ENCODE results near the gene MC1R.
"Not testable (repeated sequence)": the region's sequence is repeated elsewhere in the genome, so short reads cannot be mapped to it uniquely, and the experiment has no call there.

The MC1R gene

GRCh38 chr16:89964201-89964600 is 45.5 kb downstream of the MC1R start:
- no peak for DNase-seq

DNA sequence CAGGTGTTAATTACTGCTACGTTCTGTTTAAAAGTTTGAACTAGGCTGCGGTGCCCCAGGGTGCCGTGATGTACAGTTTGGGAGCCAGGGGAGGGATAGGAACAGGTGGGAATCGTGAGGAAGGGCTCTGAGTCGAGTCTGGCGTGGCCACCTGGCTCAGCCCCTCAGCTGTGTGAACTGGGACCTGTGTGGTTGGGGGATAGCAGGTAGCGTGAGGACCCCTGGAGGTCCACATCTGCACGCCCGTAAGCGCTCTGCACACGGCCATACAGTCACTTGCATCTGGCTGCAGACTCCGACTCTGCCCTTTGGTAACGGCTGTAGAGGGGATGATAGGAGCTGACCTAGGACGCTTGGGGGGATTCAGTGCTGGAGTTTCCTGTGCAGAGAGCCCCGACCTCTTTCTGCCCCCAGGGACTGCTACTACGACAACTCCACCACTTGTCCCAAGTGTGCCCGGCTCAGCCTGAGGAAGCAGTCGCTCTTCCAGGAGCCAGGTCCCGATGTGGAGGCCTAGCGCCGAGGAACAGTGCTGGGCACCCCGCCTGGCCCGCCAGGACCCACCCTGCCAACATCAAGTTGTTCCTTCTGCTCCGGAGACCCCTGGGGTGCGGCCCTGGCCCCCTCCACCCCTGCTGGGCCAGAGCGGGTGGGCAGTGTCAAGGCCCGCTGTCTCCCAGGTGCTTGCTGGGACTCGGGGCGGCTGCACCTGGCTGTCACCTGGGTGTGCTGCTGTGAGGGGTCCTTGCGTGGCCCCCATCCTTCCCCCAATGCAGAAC is 47.0 kb downstream of the MC1R start:
- DNase-seq, result no peak

DNA sequence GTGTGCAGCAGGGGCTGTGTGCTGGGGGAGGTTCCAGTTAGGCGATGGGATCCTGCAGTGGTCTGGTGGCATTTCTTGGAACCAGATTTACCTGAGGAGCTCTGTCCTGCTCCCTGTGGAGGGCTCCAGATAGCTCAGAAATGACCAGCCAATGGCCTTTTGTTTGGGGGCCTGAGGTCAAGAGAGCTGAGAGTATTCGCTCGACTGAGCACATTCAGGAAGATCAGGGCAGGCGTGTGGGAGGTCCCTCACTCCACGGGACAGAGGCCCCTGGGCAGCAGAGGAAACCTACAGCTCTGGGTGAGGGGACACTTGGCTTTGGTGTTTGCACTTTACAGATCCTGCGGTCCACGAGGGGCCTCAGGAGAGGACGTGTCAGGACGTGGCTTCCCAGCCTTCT is 48.1 kb downstream of the MC1R start:
- DNase-seq, result no peak

DNA sequence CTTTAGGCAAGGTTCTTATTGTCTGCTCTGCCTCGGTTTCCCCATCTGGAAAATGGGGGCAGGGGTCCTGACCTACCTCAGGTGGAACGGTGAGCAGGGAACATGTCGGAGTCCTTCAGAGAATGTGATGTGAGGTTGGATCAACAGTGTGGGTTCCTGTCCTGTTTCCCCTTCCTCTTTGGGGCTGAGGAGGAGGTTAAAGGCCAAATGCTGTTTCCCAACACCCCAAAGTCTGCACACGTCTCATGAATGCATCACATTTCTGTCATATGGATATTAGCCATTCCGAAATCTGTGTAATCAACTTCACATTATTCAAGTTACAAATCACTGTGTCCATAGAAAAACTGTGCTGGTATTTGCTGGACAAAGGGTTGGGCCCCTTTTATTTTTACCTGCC is 48.8 kb downstream of the MC1R start:
- not testable (repeated sequence) for DNase-seq

- DNase-seq, result not testable (repeated sequence)
Observed at GRCh38 chr16:89968074-89968473, 49.4 kb downstream of the MC1R start.

- DNase-seq, result no peak
Observed at GRCh38 chr16:89969741-89970410, 51.2 kb downstream of the MC1R start.

Measured in NCI-H82 (cell line).